Measurements from ENCODE around the gene BLACAT1. TPM values are rescaled to one million over a fixed set of nuclear protein-coding genes. Genes with fewer than 3 reads are reported as not detected.
"Not testable (repeated sequence)": the region's sequence is repeated elsewhere in the genome, so short reads cannot be mapped to it uniquely, and the experiment has no call there.

The BLACAT1 gene
- total RNA-seq, 1 experiment from 2014 or later = not detected

DNA sequence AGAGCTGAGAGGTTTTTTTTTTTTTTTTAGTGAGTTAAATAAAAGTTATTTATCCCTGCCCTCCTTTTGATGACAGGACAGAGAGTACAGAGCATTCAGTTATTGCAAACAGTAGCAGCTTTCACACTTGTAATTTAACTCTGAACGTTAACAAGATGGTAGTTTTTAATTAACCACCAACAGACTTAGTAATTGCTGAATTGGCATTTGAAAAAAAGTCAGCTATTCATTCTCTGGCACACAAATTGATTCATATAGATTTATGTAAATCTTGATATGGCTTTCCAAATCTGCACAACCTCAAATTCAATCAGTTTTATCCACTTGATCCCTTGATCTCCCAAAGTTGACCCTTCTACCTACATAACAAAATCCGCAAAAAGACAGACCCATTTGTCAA is 34.9 kb downstream of the BLACAT1 start:
- no peaks in the 10 kb centered on the region for H3K36me3 ChIP-seq
- H3K27ac ChIP-seq = no peak overlapping the region
- H3K27me3 ChIP-seq (replicated peaks) = peaks cover 65% of the 10 kb centered on the region
- DNase-seq (ENCODE audit: low read depth in 1 of 2, low spot score in 2 of 2) = no peak
- H3K4me3 ChIP-seq = no peak overlapping the region
- H3K4me1 ChIP-seq (replicated peaks) = no peaks in the 10 kb centered on the region
- no peaks in the 10 kb centered on the region for H3K9me3 ChIP-seq (replicated peaks)

DNA sequence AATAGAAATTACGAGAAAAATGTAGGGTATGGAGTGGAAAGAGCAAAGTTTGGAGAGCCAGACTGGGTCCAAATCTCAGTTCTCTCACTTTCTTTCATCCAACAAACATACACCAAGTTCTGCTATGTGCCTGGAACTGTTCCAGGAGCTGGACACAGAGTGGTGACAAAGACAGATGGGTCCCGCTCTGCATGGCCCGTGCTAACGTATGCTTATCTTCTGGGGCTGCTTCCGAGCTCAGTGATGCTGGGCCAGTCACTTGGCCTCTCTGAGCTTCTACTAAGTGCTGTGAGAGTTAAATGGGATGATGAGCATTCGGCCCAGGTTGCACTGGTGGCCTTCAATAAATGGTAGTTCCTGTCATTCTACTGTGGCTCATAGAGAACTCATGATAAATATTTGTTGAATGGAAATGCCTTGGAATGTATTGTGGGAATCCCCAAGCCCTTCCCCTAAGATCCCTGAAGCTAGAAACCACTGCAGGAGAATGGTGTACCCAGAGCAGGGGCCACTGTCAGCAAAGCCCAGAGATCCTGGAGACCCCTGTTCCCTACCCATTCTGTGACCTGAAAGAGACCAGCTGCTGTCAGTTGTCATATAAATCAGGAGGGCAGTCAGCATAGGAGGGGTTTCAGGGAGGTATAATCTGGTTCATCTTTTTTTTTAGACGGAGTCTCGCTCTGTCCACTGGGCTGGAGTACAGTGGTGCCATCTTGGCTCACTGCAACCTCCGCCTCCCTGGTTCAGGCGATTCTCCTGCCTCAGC is 37.8 kb downstream of the BLACAT1 start:
- Histone ChIP-seq H3K27me3 (replicated peaks) (peaks cover 37% of the 10 kb centered on the region), H3K36me3 (no peaks in the 10 kb centered on the region), H3K9me3 (replicated peaks) (no peaks in the 10 kb centered on the region), H3K27ac (no peak overlapping the region), H3K4me1 (replicated peaks) (no peaks in the 10 kb centered on the region), H3K4me3 (no peak overlapping the region)
- DNase-seq (ENCODE audit: low read depth in 1 of 2, low spot score in 2 of 2) = peak in 1 of 2 experiments; percentile 19

DNA sequence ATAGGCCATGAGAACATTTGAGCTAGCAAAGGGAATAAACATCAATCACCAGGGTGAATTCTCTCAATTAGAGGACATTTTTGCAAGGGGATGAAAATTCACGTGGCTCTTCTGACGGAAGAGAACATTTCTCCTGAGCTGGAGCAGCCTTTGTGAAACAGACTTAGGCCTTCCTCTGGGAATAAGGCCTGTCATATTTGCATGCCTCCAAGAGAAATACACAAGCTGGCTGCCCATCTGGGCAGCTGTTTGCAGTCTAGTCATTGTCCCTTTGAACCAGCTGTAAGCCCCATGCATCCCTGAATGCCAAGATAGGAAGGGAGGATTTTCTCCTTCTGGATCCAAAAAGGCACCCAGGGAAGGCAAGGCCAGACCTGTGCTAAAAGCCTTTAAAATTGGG is 39.5 kb downstream of the BLACAT1 start:
- H3K4me1 ChIP-seq (replicated peaks) = no peaks in the 10 kb centered on the region

DNA sequence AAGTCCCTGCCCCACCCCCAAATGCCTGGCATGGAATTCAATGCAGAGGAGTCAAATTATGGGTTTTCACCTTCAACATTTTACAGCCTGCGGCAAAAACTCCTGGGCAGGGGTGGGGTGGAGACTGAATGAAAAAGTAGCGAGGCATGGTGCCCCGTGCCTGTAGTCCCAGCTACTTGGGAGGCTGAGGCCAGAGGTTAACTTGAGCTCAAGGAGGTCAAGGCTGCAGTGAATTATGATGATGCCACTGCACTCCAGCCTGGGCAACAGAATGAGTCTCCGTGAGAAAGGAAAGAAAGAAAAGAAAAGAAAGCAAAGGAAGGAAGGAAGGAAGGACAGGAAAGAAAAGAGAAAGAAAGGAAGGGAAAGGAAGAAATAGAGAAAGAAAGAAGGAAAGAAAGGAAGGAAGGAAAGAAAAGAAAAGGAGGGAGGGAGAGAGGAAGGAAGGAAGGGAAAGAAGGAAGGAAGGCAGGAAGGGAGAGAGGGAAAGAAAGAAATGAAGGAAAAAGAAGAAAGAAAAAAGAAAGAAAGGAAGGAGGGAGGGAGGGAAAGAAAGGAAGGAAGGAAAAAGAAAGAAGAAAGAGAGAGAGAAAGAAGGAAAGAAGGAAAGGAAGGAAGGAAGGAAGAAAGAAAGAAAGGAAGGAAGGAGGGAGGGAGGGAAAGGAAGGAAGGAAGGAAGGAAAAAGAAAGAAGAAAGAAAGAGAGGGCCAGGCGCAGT is 45.1 kb downstream of the BLACAT1 start:
- peak in 1 of 2 experiments; percentile 22 for DNase-seq (ENCODE audit: low read depth in 1 of 2, low spot score in 2 of 2)
- H3K4me3 ChIP-seq = no peak overlapping the region
- H3K36me3 ChIP-seq = no peaks in the 10 kb centered on the region
- H3K27ac ChIP-seq = no peak overlapping the region
- H3K27me3 ChIP-seq (replicated peaks) = peaks cover 28% of the 10 kb centered on the region
- no peaks in the 10 kb centered on the region for H3K4me1 ChIP-seq (replicated peaks)
- no peaks in the 10 kb centered on the region for H3K9me3 ChIP-seq (replicated peaks)

More for the DNA sequence above, 39.5 kb downstream of the BLACAT1 start:
- no peak overlapping the region for H3K27ac ChIP-seq
- DNase-seq (ENCODE audit: low read depth in 1 of 2, low spot score in 2 of 2) = no peak
- H3K9me3 ChIP-seq (replicated peaks) = no peaks in the 10 kb centered on the region
- peaks cover 37% of the 10 kb centered on the region for H3K27me3 ChIP-seq (replicated peaks)
- H3K36me3 ChIP-seq = no peaks in the 10 kb centered on the region
- H3K4me3 ChIP-seq = no peak overlapping the region

DNA sequence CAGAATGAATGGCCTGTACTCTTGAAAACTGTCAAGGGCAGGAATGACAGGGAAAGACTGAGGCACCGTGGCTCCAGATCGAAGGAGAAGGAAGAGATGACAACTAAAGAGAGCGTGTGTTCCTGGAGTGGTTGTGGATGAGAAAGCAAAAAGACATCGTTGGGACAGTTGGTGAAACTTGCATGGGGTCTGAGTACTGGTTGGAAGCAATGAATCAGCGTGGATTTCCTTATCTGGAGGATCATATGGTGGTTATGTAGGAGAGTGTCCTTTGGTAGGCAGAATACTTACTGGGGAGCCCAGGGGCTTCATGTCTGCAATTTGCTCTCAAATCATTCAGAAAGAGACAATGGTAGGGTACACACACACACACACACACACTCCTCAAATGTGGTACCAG is 47.9 kb downstream of the BLACAT1 start:
- Histone ChIP-seq H3K27ac (no peak overlapping the region), H3K9me3 (replicated peaks) (no peaks in the 10 kb centered on the region), H3K27me3 (replicated peaks) (peaks cover 26% of the 10 kb centered on the region), H3K36me3 (no peaks in the 10 kb centered on the region), H3K4me3 (no peak overlapping the region), H3K4me1 (replicated peaks) (no peaks in the 10 kb centered on the region)
- peak in 1 of 2 experiments; percentile 10 for DNase-seq (ENCODE audit: low read depth in 1 of 2, low spot score in 2 of 2)

DNA sequence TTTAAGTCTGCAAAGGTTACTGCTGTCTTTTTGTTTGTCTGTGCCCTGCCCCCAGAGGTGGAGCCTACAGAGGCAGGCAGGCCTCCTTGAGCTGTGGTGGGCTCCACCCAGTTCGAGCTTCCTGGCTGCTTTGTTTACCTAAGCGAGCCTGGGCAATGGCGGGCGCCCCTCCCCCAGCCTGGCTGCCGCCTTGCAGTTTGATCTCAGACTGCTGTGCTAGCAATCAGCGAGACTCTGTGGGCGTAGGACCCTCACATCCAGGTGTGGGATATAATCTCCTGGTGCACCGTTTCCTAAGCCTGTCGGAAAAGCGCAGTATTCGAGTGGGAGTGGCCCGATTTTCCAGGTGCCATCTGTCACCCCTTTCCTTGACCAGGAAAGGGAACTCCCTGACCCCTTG is 49.6 kb downstream of the BLACAT1 start:
- H3K27ac ChIP-seq; H3K9me3 ChIP-seq (replicated peaks); H3K36me3 ChIP-seq; H3K4me3 ChIP-seq; H3K4me1 ChIP-seq (replicated peaks): not testable (repeated sequence)
- DNase-seq (ENCODE audit: low read depth in 1 of 2, low spot score in 2 of 2) = peak in 1 of 2 experiments; percentile 4
- 0 out of 2 replicates have a peak, but pooled peaks cover 13% of the 10 kb centered on the region for H3K27me3 ChIP-seq (replicated peaks)

Other genes with a start within 250 kb of the BLACAT1 start
- 8.3 and 10.2 TPM in 2 replicates for gene DSTYK, start 244.3 kb downstream of the BLACAT1 start, total RNA-seq (2014; rRNA removed; shearing (Covaris generic))
- 8.2 and 10.3 TPM in 2 replicates for gene TMCC2, start 228.1 kb downstream of the BLACAT1 start, total RNA-seq (2014; rRNA removed; shearing (Covaris generic))
- gene NUAK2, start 134.3 kb downstream of the BLACAT1 start, total RNA-seq (2014; rRNA removed; shearing (Covaris generic)) = 2.9 and 5.8 TPM in 2 replicates
- gene KLHDC8A, start 99.1 kb downstream of the BLACAT1 start, total RNA-seq (2014; rRNA removed; shearing (Covaris generic)) = not detected in 2 replicates
- gene LEMD1, start 34.0 kb downstream of the BLACAT1 start, total RNA-seq (2014; rRNA removed; shearing (Covaris generic)) = not detected in 2 replicates
- gene CDK18, start 48.6 kb upstream of the BLACAT1 start, total RNA-seq (2014; rRNA removed; shearing (Covaris generic)) = 0.05 TPM in 1 of 2 replicates, not detected in the other
- 11.6 and 18.4 TPM in 2 replicates for gene ELK4, start 176.0 kb upstream of the BLACAT1 start, total RNA-seq (2014; rRNA removed; shearing (Covaris generic))
- gene SLC45A3, start 224.5 kb upstream of the BLACAT1 start, total RNA-seq (2014; rRNA removed; shearing (Covaris generic)) = 2.0 and 2.4 TPM in 2 replicates

Data from SJSA1 (cell line).